HFFc6 (cell line): ENCODE measurements around the gene DUSP8. TPM values are rescaled to one million over a fixed set of nuclear protein-coding genes. Genes with fewer than 3 reads are reported as not detected.
A peak's percentile ranks its signal among the peaks of the same experiment; 100 is the strongest.
"Not testable (repeated sequence)": the region's sequence is repeated elsewhere in the genome, so short reads cannot be mapped to it uniquely, and the experiment has no call there.

Experiments
- DNase-seq: peaks from one replicate; pipeline ENCODE4 v3.0.0-alpha.2; 2018
- H3K27ac Mint-ChIP-seq: 2 replicates; pipeline ENCODE4 v1.8.0; 2020; ENCODE audit warnings: mild to moderate bottlenecking, mixed read lengths
- H3K27me3 Mint-ChIP-seq: 2 replicates; pipeline ENCODE4 v1.8.0; 2021; ENCODE audit warnings: mild to moderate bottlenecking, moderate library complexity, mixed read lengths; ENCODE audit not compliant: insufficient read depth
- H3K36me3 Mint-ChIP-seq: 2 replicates; pipeline ENCODE4 v1.8.0; 2021; ENCODE audit warnings: low read depth, mixed read lengths
- H3K4me1 Mint-ChIP-seq: 2 replicates; pipeline ENCODE4 v1.8.0; 2020; ENCODE audit warnings: low read depth, mixed read lengths
- H3K4me3 Mint-ChIP-seq: 2 replicates; pipeline ENCODE4 v1.8.0; 2020; ENCODE audit warnings: mild to moderate bottlenecking, moderate library complexity, mixed read lengths
- H3K9me3 Mint-ChIP-seq: 2 replicates; pipeline ENCODE4 v1.8.0; 2020; ENCODE audit warnings: mild to moderate bottlenecking, mixed read lengths
- CTCF ChIP-seq: fragments of 200-600 bp; sonication (generic); IDR thresholded peaks from 2 replicates; pipeline ENCODE4 v1.5.0; 2021; ENCODE audit warnings: antibody characterized with exemption, mild to moderate bottlenecking
- total RNA-seq, 6 experiments: library from RNA; stranded (reverse); fragmentation: NEBNext Ultra II Directional; extraction: Animal tissue kit (Norgen Biotek cat#: 25700); gene quantifications; 2 replicates in 1 of 6; 3 replicates in 5 of 6; pipeline ENCODE4 v1.2.3, GENCODE V29; 2021

Gene DUSP8
- total RNA-seq, 6 experiments from 2014 or later, result 0.38 to 1.6 (median 0.81) TPM

- DNase-seq, result peak; percentile 43
- H3K27ac Mint-ChIP-seq, result no peak overlapping the region; the same call in 1 of the 2 replicates
- peak; percentile 98 for TF ChIP-seq CTCF
- no peaks in the 10 kb centered on the region; the same call in 1 of the 2 replicates for H3K27me3 Mint-ChIP-seq
- H3K9me3 Mint-ChIP-seq, result no peaks in the 10 kb centered on the region
- no peak overlapping the region for H3K4me3 Mint-ChIP-seq
- H3K4me1 Mint-ChIP-seq, result peaks cover 36% of the 10 kb centered on the region
- no peaks in the 10 kb centered on the region for H3K36me3 Mint-ChIP-seq
Measured at GRCh38 chr11:1515082-1516060, 56.7 kb downstream of the DUSP8 start.

DNA sequence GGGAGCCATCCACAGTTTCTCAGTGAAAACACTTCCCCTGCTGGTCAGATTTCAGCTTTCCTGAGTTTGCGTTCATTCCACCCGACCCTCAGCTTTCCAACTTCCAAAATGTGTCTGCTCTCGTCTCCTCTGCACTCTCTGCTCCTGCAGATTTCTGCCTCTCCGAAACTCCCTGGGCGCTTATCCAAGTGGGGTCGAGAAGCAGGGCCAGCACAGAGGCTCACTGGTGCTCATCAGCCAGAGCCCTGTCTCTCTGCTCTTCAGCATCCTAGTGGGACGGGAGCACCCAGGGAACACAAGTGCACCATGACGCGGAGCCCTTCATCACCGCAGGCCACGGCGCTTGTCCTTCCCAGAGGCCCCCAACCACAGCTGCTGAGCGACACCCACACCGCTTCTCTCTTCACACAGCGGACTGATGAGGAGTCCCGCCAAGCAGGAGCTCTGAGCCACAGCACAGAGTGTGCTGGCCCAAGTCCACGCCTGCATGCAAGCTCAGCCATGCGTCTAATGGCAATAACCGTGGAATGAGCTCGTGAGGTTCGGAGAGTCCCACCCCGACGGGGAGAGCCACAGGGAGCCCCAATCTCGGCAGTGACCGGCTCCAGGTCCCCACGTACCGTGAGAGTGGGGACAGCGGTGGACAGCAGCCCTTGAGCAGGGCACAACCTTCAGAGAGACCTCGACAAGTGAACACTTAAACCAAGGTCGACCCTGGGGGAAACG is 57.6 kb downstream of the DUSP8 start:
- peaks cover 36% of the 10 kb centered on the region for H3K4me1 Mint-ChIP-seq
- no peaks in the 10 kb centered on the region; the same call in 1 of the 2 replicates for H3K27me3 Mint-ChIP-seq
- H3K4me3 Mint-ChIP-seq, result no peak overlapping the region
- H3K9me3 Mint-ChIP-seq, result no peaks in the 10 kb centered on the region
- H3K27ac Mint-ChIP-seq, result no peak overlapping the region
- H3K36me3 Mint-ChIP-seq, result no peaks in the 10 kb centered on the region
- DNase-seq, result no peak
- no peak for TF ChIP-seq CTCF

DNA sequence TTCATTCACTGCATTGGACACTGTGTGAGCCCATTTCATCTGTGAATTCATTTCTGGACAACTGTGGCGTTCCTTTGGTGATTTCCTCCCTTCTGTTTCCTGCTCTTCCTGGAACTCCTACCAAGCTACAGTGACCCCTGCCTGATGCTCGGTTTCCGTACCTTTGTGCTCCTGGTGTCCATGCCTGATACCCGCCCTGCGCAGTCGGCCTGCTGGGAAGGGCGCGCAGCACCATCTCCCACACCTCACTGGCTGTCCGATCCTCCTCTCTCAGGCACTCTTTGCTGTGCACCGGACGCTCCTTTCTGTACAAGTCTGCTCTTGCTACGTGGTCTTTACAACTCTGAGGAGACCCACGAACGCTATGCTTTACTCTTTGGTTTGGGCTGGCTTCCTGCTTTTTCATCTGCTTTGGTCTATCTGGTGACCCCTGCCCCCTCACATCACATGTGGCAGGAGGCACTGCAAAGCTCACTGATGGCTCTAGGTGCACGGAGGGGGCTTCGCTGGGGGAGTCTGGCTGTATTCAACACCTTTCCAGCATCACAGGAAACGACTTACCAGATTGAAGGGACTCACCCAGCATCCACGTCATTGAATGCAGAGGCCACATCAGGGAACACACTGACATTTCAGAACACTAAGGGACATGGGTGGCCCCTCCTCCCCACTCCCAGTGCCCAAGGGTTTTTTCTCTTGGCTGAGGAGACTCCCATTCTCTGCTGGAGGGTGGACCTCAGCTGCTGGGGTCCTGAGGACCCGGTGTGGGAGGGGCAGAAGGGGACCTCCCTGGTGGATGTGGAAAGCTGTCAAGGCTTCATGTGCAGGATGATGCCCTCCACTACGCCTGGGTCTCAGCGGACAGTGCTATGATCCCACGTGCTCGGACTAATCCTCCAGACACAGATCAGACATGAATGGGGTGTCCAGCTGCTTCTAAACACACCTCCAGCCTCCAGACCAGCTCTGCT is 58.5 kb downstream of the DUSP8 start:
- no peaks in the 10 kb centered on the region for H3K9me3 Mint-ChIP-seq
- no peak for DNase-seq
- no peaks in the 10 kb centered on the region for H3K36me3 Mint-ChIP-seq
- peaks cover 36% of the 10 kb centered on the region for H3K4me1 Mint-ChIP-seq
- H3K27me3 Mint-ChIP-seq, result no peaks in the 10 kb centered on the region; the same call in 1 of the 2 replicates
- H3K4me3 Mint-ChIP-seq, result no peak overlapping the region
- TF ChIP-seq CTCF, result no peak
- no peak overlapping the region for H3K27ac Mint-ChIP-seq

- H3K27ac Mint-ChIP-seq, H3K27me3 Mint-ChIP-seq, H3K9me3 Mint-ChIP-seq, H3K4me3 Mint-ChIP-seq, DNase-seq, H3K36me3 Mint-ChIP-seq: not testable (repeated sequence)
- peaks cover 35% of the 10 kb centered on the region for H3K4me1 Mint-ChIP-seq
Measured at GRCh38 chr11:1512531-1513258, 59.4 kb downstream of the DUSP8 start.

- peaks cover 28% of the 10 kb centered on the region for H3K4me1 Mint-ChIP-seq
- no peaks in the 10 kb centered on the region for H3K9me3 Mint-ChIP-seq
- TF ChIP-seq CTCF, result no peak
- H3K36me3 Mint-ChIP-seq, result no peaks in the 10 kb centered on the region
- no peak overlapping the region for H3K27ac Mint-ChIP-seq
- DNase-seq, result no peak
- no peaks in the 10 kb centered on the region; the same call in 1 of the 2 replicates for H3K27me3 Mint-ChIP-seq
- H3K4me3 Mint-ChIP-seq, result no peak overlapping the region
Measured at GRCh38 chr11:1511937-1512496, 60.1 kb downstream of the DUSP8 start.
